ENCODE results near the gene BEND6. TPM values are rescaled to one million over a fixed set of nuclear protein-coding genes. Genes with fewer than 3 reads are reported as not detected.

The BEND6 gene
- total RNA-seq, 4 donors from 2014 or later, result 0.98 to 1.8 (median 1.5) TPM; not detected in 1

- no peak for TF ChIP-seq CTCF (IDR thresholded peaks at IDR 0.05; ENCODE audit: low read depth)
Observed at GRCh38 chr6:56953597-56954402, 1.1 kb upstream of the BEND6 start.

- TF ChIP-seq CTCF (IDR thresholded peaks at IDR 0.05; ENCODE audit: low read depth), result no peak
Observed at GRCh38 chr6:56955171-56956155, 556 bp downstream of the BEND6 start.

- no peak for TF ChIP-seq CTCF (IDR thresholded peaks at IDR 0.05; ENCODE audit: low read depth)
Observed at GRCh38 chr6:56956491-56956890, 1.6 kb downstream of the BEND6 start.

- TF ChIP-seq CTCF (IDR thresholded peaks at IDR 0.05; ENCODE audit: low read depth), result no peak
Observed at GRCh38 chr6:56957856-56958255, 2.9 kb downstream of the BEND6 start.

- no peak for TF ChIP-seq CTCF (IDR thresholded peaks at IDR 0.05; ENCODE audit: low read depth)
Observed at GRCh38 chr6:56958481-56958880, 3.6 kb downstream of the BEND6 start.

GRCh38 chr6:56959094-56959493 is 4.2 kb downstream of the BEND6 start:
- no peak for TF ChIP-seq CTCF (IDR thresholded peaks at IDR 0.05; ENCODE audit: low read depth)

GRCh38 chr6:56959938-56960337 is 5.0 kb downstream of the BEND6 start:
- TF ChIP-seq CTCF (IDR thresholded peaks at IDR 0.05; ENCODE audit: low read depth), result no peak

Measured in subcutaneous adipose tissue (tissue), 4 donors.